ENCODE data around the gene GALM. TPM values are rescaled to one million over a fixed set of nuclear protein-coding genes. Genes with fewer than 3 reads are reported as not detected.

Gene GALM
- polyA plus RNA-seq, 1 donor from 2014 or later = not detected

GRCh38 chr2:38629684-38630083 lies 36.2 kb upstream of the GALM start:
- no peaks in the 10 kb centered on the region for H3K9me2 ChIP-seq (ENCODE audit: insufficient read depth, low read length)
- no peak overlapping the region for H3K27ac ChIP-seq (ENCODE audit: low read length)
- no peaks in the 10 kb centered on the region for H3K79me2 ChIP-seq (replicated peaks; ENCODE audit: insufficient read depth, low read length)
- no peaks in the 10 kb centered on the region for H3K27me3 ChIP-seq (ENCODE audit: insufficient read depth, low read depth, low read length)
- no peak overlapping the region for H3K4me3 ChIP-seq (ENCODE audit: low read length)
- H3K4me2 ChIP-seq (ENCODE audit: low read length) = no peak overlapping the region
- TF ChIP-seq EZH2 (IDR thresholded peaks at IDR 0.05; ENCODE audit: borderline replicate concordance, insufficient read depth, low read length, poor library complexity, severe bottlenecking) (no peak), RAD21 (conservative IDR thresholded peaks at IDR 0.05) (no peak)
- H4K20me1 ChIP-seq (ENCODE audit: insufficient read depth) = no peaks in the 10 kb centered on the region
- H3K9me3 ChIP-seq (ENCODE audit: low read length) = no peaks in the 10 kb centered on the region
- H3K9ac ChIP-seq (ENCODE audit: low read length) = no peak overlapping the region
- H3K36me3 ChIP-seq (ENCODE audit: insufficient read depth, low read length) = no peaks in the 10 kb centered on the region
- no peaks in the 10 kb centered on the region for H3F3A ChIP-seq (ENCODE audit: insufficient read depth, low read length, poor library complexity, severe bottlenecking)
- no peak overlapping the region for H2AFZ ChIP-seq (ENCODE audit: low read depth, low read length)

- no peak for TF ChIP-seq POLR2AphosphoS5 (IDR thresholded peaks at IDR 0.05)
- no peak for TF ChIP-seq SMC3 (conservative IDR thresholded peaks at IDR 0.05; ENCODE audit: poor library complexity)
- no peak for TF ChIP-seq EP300 (conservative IDR thresholded peaks at IDR 0.05; ENCODE audit: poor library complexity, severe bottlenecking)
- no peak for TF ChIP-seq REST (IDR thresholded peaks at IDR 0.05; ENCODE audit: borderline replicate concordance)
- no peak for TF ChIP-seq CTCF (IDR thresholded peaks at IDR 0.05; ENCODE audit: poor library complexity, severe bottlenecking)
- no peak for TF ChIP-seq TAF1 (IDR thresholded peaks at IDR 0.05; ENCODE audit: low read depth)
- no peak for TF ChIP-seq EZH2 (IDR thresholded peaks at IDR 0.05; ENCODE audit: borderline replicate concordance, insufficient read depth, low read length, poor library complexity, severe bottlenecking)
- TF ChIP-seq MXI1 (conservative IDR thresholded peaks at IDR 0.05; ENCODE audit: poor library complexity, severe bottlenecking) = no peak
- no peak for TF ChIP-seq RAD21 (conservative IDR thresholded peaks at IDR 0.05)
- H3K9me2 ChIP-seq (ENCODE audit: insufficient read depth, low read length) = no peaks in the 10 kb centered on the region
- no peaks in the 10 kb centered on the region for H4K20me1 ChIP-seq (ENCODE audit: insufficient read depth)
- no peaks in the 10 kb centered on the region for H3K79me2 ChIP-seq (replicated peaks; ENCODE audit: insufficient read depth, low read length)
- H3K27ac ChIP-seq (ENCODE audit: low read length) = no peak overlapping the region
- no peak overlapping the region for H3K4me3 ChIP-seq (ENCODE audit: low read length)
- no peak overlapping the region for H2AFZ ChIP-seq (ENCODE audit: low read depth, low read length)
- H3K4me2 ChIP-seq (ENCODE audit: low read length) = no peak overlapping the region
- no peak overlapping the region for H3K9ac ChIP-seq (ENCODE audit: low read length)
- H3K27me3 ChIP-seq (ENCODE audit: insufficient read depth, low read depth, low read length) = no peaks in the 10 kb centered on the region
- H3K9me3 ChIP-seq (ENCODE audit: low read length) = no peaks in the 10 kb centered on the region
- no peaks in the 10 kb centered on the region for H3F3A ChIP-seq (ENCODE audit: insufficient read depth, low read length, poor library complexity, severe bottlenecking)
- H3K36me3 ChIP-seq (ENCODE audit: insufficient read depth, low read length) = no peaks in the 10 kb centered on the region
These were observed 33.9 kb upstream of the GALM start for GRCh38 chr2:38631976-38632375.

GRCh38 chr2:38632980-38633379 lies 32.9 kb upstream of the GALM start:
- Histone ChIP-seq H3K36me3 (ENCODE audit: insufficient read depth, low read length) (no peaks in the 10 kb centered on the region), H2AFZ (ENCODE audit: low read depth, low read length) (no peak overlapping the region), H3K9me2 (ENCODE audit: insufficient read depth, low read length) (no peaks in the 10 kb centered on the region), H4K20me1 (ENCODE audit: insufficient read depth) (no peaks in the 10 kb centered on the region), H3K9me3 (ENCODE audit: low read length) (no peaks in the 10 kb centered on the region), H3F3A (ENCODE audit: insufficient read depth, low read length, poor library complexity, severe bottlenecking) (no peaks in the 10 kb centered on the region), H3K4me3 (ENCODE audit: low read length) (no peak overlapping the region), H3K27ac (ENCODE audit: low read length) (no peak overlapping the region), H3K4me2 (ENCODE audit: low read length) (no peak overlapping the region), H3K79me2 (replicated peaks; ENCODE audit: insufficient read depth, low read length) (no peaks in the 10 kb centered on the region), H3K9ac (ENCODE audit: low read length) (no peak overlapping the region), H3K27me3 (ENCODE audit: insufficient read depth, low read depth, low read length) (no peaks in the 10 kb centered on the region)
- TF ChIP-seq MXI1 (conservative IDR thresholded peaks at IDR 0.05; ENCODE audit: poor library complexity, severe bottlenecking) = no peak
- TF ChIP-seq RAD21 (conservative IDR thresholded peaks at IDR 0.05) = no peak
- no peak for TF ChIP-seq EP300 (conservative IDR thresholded peaks at IDR 0.05; ENCODE audit: poor library complexity, severe bottlenecking)
- no peak for TF ChIP-seq EZH2 (IDR thresholded peaks at IDR 0.05; ENCODE audit: borderline replicate concordance, insufficient read depth, low read length, poor library complexity, severe bottlenecking)
- no peak for TF ChIP-seq REST (IDR thresholded peaks at IDR 0.05; ENCODE audit: borderline replicate concordance)
- no peak for TF ChIP-seq TAF1 (IDR thresholded peaks at IDR 0.05; ENCODE audit: low read depth)
- TF ChIP-seq SMC3 (conservative IDR thresholded peaks at IDR 0.05; ENCODE audit: poor library complexity) = no peak
- TF ChIP-seq CTCF (IDR thresholded peaks at IDR 0.05; ENCODE audit: poor library complexity, severe bottlenecking) = no peak
- no peak for TF ChIP-seq POLR2AphosphoS5 (IDR thresholded peaks at IDR 0.05)
